T-cell (primary cell): ENCODE data around the gene DISP2. TPM values are rescaled to one million over a fixed set of nuclear protein-coding genes. Genes with fewer than 3 reads are reported as not detected.

ENCODE experiments used
- ATAC-seq, 4 experiments: fragments of 200-7000 bp in 3 of 4; fragments of 150-1000 bp in 1 of 4; cut with Tn5 transposase; replicated peaks in 1 of 4; 1 replicate in 3 of 4; 2 replicates in 1 of 4; pipeline ENCODE4 v1.10.0; 2021; ENCODE audit warnings: moderate library complexity in 3 of 4, mild to moderate bottlenecking in 2 of 4, moderate number of reproducible peaks in 1 of 4
- CTCF ChIA-PET, 2 donors: fragments of 300-600 bp; sonication (Branson Sonifier 250); formaldehyde crosslinking; loops; one replicate each; lab custom pipeline; 2022; ENCODE audit warnings: antibody characterized with exemption in 2 of 2; lab: Charles Lee
- POLR2A ChIA-PET, 2 donors: fragments of 300-600 bp; sonication (Branson Sonifier 250); formaldehyde crosslinking; loops; one replicate each; lab custom pipeline; 2022; ENCODE audit warnings: antibody characterized with exemption in 2 of 2; lab: Charles Lee
- DNase-seq, 35 experiments: peaks; one replicate each; pipeline versions ENCODE4 v3.0.0 to v3.0.0-alpha.2; 2013 to 2023
- H3K27ac ChIP-seq: one replicate; pipeline ENCODE4 v1.5.1; 2013; ENCODE audit warnings: low read length
- H3K27me3 ChIP-seq, 2 experiments: replicated peaks in 1 of 2; 1 replicate in 1 of 2; 2 replicates in 1 of 2; pipeline versions ENCODE4 v1.6.1 to v1.7.0; 2013; ENCODE audit warnings: low read length in 1 of 2, mixed read lengths in 1 of 2; ENCODE audit not compliant: control insufficient read depth in 2 of 2, insufficient read depth in 2 of 2; ENCODE audit errors: extremely low read depth in 1 of 2
- H3K36me3 ChIP-seq, 2 donors: 1 replicate in 1 of 2; 2 replicates in 1 of 2; pipeline versions ENCODE4 v1.6.1 to v1.7.0; 2013; ENCODE audit warnings: low read length in 1 of 2; ENCODE audit not compliant: control insufficient read depth in 2 of 2, insufficient read depth in 1 of 2; ENCODE audit errors: extremely low read depth in 1 of 2
- H3K4me1 ChIP-seq, 2 experiments: 1 replicate in 1 of 2; 2 replicates in 1 of 2; pipeline versions ENCODE4 v1.6.1 to v1.7.0; 2013; ENCODE audit warnings: low read length in 2 of 2, mixed read lengths in 1 of 2; ENCODE audit not compliant: insufficient read depth in 2 of 2, control insufficient read depth in 1 of 2; ENCODE audit errors: extremely low read depth in 1 of 2
- H3K4me3 ChIP-seq, 2 donors: 1 replicate in 1 of 2; 2 replicates in 1 of 2; pipeline versions ENCODE4 v1.5.1 to v1.7.0; 2013; ENCODE audit warnings: mild to moderate bottlenecking in 2 of 2, low read length in 1 of 2, moderate library complexity in 1 of 2; ENCODE audit not compliant: control insufficient read depth in 1 of 2; ENCODE audit errors: extremely low read depth in 1 of 2
- H3K9me3 ChIP-seq: 2 replicates; pipeline ENCODE4 v1.7.0; 2013
- H3K27ac Mint-ChIP-seq, 2 donors: one replicate each; pipeline ENCODE4 v1.8.0; 2020 to 2021; ENCODE audit warnings: mild to moderate bottlenecking in 2 of 2, mixed read lengths in 2 of 2
- H3K27me3 Mint-ChIP-seq, 2 donors: one replicate each; pipeline ENCODE4 v1.8.0; 2021 to 2022; ENCODE audit warnings: mixed read lengths in 2 of 2
- H3K36me3 Mint-ChIP-seq: one replicate; pipeline ENCODE4 v1.8.0; 2021; ENCODE audit warnings: mixed read lengths
- H3K4me1 Mint-ChIP-seq, 3 donors: one replicate each; pipeline ENCODE4 v1.8.0; 2020 to 2022; ENCODE audit warnings: mixed read lengths in 3 of 3, mild to moderate bottlenecking in 1 of 3
- H3K4me3 Mint-ChIP-seq, 3 donors: one replicate each; pipeline ENCODE4 v1.8.0; 2020 to 2022; ENCODE audit warnings: mild to moderate bottlenecking in 3 of 3, mixed read lengths in 3 of 3, moderate library complexity in 3 of 3
- H3K9me3 Mint-ChIP-seq, 3 donors: one replicate each; pipeline ENCODE4 v1.8.0; 2020 to 2022; ENCODE audit warnings: mixed read lengths in 3 of 3
- WGBS: methylation state at CpG from one replicate; pipeline ENCODE4 v1.1.5; 2013; ENCODE audit warnings: missing lambda C conversion rate; ENCODE audit not compliant: insufficient coverage; 5-methylcytosine and 5-hydroxymethylcytosine counted together
- total RNA-seq, 35 experiments: library from RNA in 6 of 35; stranded (reverse) in 6 of 35; fragments of 120-200 nt in 1 of 35; gene quantifications; one replicate each; pipeline versions ENCODE4 v1.2.1 to v1.2.4 and lab custom pipeline; 2013 to 2026

The DISP2 gene
- total RNA-seq, 5 donors from 2014 or later (not counting 1 experiment from before 2014, with no cell fraction given) = 0.03 to 1.4 (median 0.18) TPM

DNA sequence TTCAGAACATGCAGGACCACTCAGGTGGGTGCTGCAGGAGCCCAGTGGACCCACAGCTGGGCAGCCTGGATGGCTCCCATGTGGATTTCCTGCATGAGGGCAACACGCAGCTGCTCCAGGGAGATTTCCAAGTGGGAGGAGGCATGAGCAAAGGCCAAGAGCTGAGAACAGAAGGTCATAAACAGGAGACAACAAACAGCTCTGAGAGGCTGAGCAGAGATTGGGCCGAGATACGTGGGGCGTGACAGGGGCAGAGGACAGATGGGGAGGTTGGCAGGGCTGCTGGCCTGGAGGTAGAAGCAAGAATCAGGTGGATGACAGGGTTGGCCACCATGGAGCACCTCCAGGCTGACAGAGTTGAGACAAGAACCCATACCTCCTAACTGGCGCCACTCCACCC lies 4.3 kb upstream of the DISP2 start:
- H3K36me3 ChIP-seq = no peaks in the 10 kb centered on the region
- H3K27ac ChIP-seq = no peak overlapping the region
- no peak overlapping the region for H3K4me3 ChIP-seq
- no peaks in the 10 kb centered on the region for H3K9me3 ChIP-seq
- Mint-ChIP-seq H3K36me3 (no peaks in the 10 kb centered on the region), H3K9me3 (no peaks in the 10 kb centered on the region), H3K27me3 (peaks cover 0 to 16% of the 10 kb centered on the region in 2 donors), H3K4me3 (no peak overlapping the region), H3K4me1 (peaks cover 5 to 11% (median 5%) of the 10 kb centered on the region in 3 donors), H3K27ac (no peak overlapping the region)
- DNase-seq (no peak), ATAC-seq (no peak)
- peaks cover 0 to 22% of the 10 kb centered on the region in 2 experiments for H3K27me3 ChIP-seq
- 91% methylated on average over 4 of the region's 5 CpGs for WGBS
- H3K4me1 ChIP-seq = peaks cover 0 to 14% of the 10 kb centered on the region in 2 experiments
- CTCF ChIA-PET = interaction anchor here in 1 of 2 donors (0.6 kb wide), 1 partner anchor 192 kb away, joined by 3 read pairs; no protein-coding TSS in a partner anchor
- POLR2A ChIA-PET = no interaction called here

DNA sequence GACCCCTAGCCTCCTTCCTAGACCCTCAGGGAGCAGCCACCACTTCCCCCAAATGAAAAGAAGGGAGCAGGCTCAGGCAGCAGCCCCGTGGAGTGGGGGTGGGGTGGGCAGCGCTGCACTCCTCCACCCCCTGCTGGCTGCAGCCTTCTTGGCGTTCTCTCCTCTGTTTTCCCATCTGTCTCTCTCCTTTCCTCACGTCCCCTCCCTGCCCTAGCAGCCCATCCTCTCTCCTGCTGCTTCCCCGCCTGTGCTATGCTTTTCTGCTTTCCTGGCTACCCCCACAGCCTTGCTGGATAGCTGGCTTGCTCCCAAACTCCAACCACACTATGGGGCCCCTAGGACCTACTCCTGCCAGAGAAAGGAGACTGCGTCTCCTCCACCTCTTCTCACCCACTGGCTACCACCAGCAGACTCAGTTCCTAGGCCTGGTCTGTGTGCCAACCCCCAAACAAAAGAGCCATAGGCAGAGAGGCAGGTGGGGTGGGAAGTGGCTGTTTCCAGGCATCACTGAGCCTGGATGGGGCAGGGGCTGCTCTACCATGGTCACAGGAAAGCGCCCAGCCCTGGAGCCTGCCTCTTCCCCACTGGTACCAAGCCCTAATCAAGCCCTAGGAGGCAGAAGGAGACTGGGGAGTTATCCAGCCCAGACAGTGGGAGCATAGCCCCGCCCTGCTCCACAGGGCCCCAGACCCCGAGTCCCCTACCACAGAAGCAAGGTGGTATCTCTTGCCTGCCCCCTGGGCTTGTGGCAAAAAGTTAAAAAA lies 3.4 kb upstream of the DISP2 start:
- H3K27ac Mint-ChIP-seq = no peak overlapping the region
- peaks cover 2 to 18% of the 10 kb centered on the region in 2 experiments for H3K4me1 ChIP-seq
- peaks cover 10 to 16% (median 11%) of the 10 kb centered on the region in 3 donors for H3K4me1 Mint-ChIP-seq
- no peaks in the 10 kb centered on the region for H3K9me3 ChIP-seq
- DNase-seq (no peak), ATAC-seq (no peak)
- CTCF ChIA-PET = interaction anchor here (0.5 to 1.4 kb wide), 3 partner anchors 8 to 55 kb away, joined by 3 to 5 read pairs (median 3); no protein-coding TSS in a partner anchor
- peaks cover 0 to 23% of the 10 kb centered on the region in 2 experiments for H3K27me3 ChIP-seq
- H3K4me3 Mint-ChIP-seq = no peak overlapping the region
- no peaks in the 10 kb centered on the region for H3K9me3 Mint-ChIP-seq
- WGBS = 39% methylated on average over 3 of the region's 9 CpGs
- POLR2A ChIA-PET = no interaction called here
- H3K27ac ChIP-seq = no peak overlapping the region
- H3K27me3 Mint-ChIP-seq = peaks cover 0 to 16% of the 10 kb centered on the region in 2 donors
- H3K36me3 Mint-ChIP-seq = no peaks in the 10 kb centered on the region
- no peak overlapping the region for H3K4me3 ChIP-seq
- no peaks in the 10 kb centered on the region for H3K36me3 ChIP-seq

DNA sequence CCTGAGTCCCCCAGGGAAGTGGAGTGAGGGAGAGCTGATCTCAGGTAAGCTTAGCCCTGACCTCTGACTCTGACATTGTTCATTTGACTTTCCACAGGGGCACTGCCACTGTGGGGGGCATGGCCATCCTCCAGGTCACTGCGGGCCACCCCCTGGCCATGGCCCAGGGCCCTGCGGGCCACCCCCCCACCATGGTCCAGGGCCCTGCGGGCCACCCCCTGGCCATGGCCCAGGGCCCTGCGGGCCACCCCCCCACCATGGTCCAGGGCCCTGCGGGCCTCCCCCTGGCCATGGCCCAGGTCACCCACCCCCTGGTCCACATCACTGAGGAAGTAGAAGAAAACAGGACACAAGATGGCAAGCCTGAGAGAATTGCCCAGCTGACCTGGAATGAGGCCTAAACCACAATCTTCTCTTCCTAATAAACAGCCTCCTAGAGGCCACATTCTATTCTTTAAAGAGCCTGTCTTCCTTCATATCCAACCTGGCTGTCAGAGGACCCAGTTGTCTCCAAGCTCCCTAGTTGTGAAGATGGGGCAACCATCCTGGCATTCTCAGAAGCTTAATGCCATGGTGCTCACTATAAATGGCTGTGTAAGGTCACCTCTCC lies 1.9 kb upstream of the DISP2 start:
- Histone ChIP-seq H3K27me3 (peaks cover 0 to 23% of the 10 kb centered on the region in 2 experiments), H3K36me3 (no peaks in the 10 kb centered on the region), H3K4me3 (no peak overlapping the region), H3K9me3 (no peaks in the 10 kb centered on the region), H3K4me1 (peaks cover 2 to 18% of the 10 kb centered on the region in 2 experiments), H3K27ac (no peak overlapping the region)
- Mint-ChIP-seq H3K36me3 (peaks cover 4% of the 10 kb centered on the region), H3K27ac (no peak overlapping the region), H3K27me3 (peaks cover 0 to 16% of the 10 kb centered on the region in 2 donors), H3K4me1 (peaks cover 10 to 16% (median 12%) of the 10 kb centered on the region in 3 donors), H3K4me3 (peak overlapping the region in 1 of 3 donors; percentile 5), H3K9me3 (no peaks in the 10 kb centered on the region)
- ChIA-PET POLR2A (interaction anchor here in 1 of 2 donors (0.5 kb wide), 1 partner anchor 61 kb away, joined by 5 read pairs; no protein-coding TSS in a partner anchor), CTCF (interaction anchor here (0.6 to 1.7 kb wide), 4 partner anchors 10 to 129 kb away, joined by 3 to 5 read pairs (median 4); no protein-coding TSS in a partner anchor)
- WGBS = 86% methylated on average over 1 of the region's 5 CpGs
- no peak for DNase-seq
- no peak for ATAC-seq

DNA sequence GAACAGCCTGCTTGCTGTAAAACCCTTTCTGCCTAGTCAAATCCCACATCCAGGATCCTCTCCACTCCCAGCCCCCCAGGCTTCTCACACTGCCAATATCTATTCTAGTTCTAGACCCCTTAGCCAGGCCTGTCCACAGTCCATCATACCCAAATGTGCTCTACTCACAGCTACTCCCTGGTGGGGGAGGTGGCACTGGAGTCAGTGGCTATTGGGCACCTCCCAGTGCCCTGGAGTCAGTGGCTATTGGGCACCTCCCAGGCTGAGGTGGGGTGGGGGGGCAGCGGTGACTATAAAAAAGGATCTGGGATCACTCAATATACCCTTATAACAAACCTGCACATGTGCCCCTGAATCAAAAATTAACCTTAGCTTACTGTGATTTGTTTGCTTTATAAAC lies 773 bp upstream of the DISP2 start:
- Mint-ChIP-seq H3K27ac (no peak overlapping the region), H3K4me3 (peak overlapping the region; percentile 82 to 83 (median 82)), H3K27me3 (peaks cover 0 to 16% of the 10 kb centered on the region in 2 donors), H3K36me3 (peaks cover 11% of the 10 kb centered on the region), H3K9me3 (no peaks in the 10 kb centered on the region), H3K4me1 (peaks cover 10 to 17% (median 12%) of the 10 kb centered on the region in 3 donors)
- Histone ChIP-seq H3K9me3 (no peaks in the 10 kb centered on the region), H3K27me3 (peaks cover 0 to 23% of the 10 kb centered on the region in 2 experiments), H3K36me3 (peaks cover 1 to 4% of the 10 kb centered on the region in 2 donors), H3K4me3 (peak overlapping the region in 1 of 2 donors; percentile 65), H3K4me1 (peaks cover 2 to 18% of the 10 kb centered on the region in 2 experiments), H3K27ac (no peak overlapping the region)
- ChIA-PET CTCF (interaction anchor here in 1 of 2 donors (1.1 kb wide), 1 partner anchor 13 kb away, joined by 3 read pairs; no protein-coding TSS in a partner anchor), POLR2A (interaction anchor here in 1 of 2 donors (0.5 to 0.6 kb wide), 2 partner anchors 45 to 74 kb away, joined by 3 to 4 read pairs; no protein-coding TSS in a partner anchor)
- ATAC-seq (no peak), DNase-seq (no peak)
- WGBS = no CpG with 5 or more reads among the region's 1 CpG

DNA sequence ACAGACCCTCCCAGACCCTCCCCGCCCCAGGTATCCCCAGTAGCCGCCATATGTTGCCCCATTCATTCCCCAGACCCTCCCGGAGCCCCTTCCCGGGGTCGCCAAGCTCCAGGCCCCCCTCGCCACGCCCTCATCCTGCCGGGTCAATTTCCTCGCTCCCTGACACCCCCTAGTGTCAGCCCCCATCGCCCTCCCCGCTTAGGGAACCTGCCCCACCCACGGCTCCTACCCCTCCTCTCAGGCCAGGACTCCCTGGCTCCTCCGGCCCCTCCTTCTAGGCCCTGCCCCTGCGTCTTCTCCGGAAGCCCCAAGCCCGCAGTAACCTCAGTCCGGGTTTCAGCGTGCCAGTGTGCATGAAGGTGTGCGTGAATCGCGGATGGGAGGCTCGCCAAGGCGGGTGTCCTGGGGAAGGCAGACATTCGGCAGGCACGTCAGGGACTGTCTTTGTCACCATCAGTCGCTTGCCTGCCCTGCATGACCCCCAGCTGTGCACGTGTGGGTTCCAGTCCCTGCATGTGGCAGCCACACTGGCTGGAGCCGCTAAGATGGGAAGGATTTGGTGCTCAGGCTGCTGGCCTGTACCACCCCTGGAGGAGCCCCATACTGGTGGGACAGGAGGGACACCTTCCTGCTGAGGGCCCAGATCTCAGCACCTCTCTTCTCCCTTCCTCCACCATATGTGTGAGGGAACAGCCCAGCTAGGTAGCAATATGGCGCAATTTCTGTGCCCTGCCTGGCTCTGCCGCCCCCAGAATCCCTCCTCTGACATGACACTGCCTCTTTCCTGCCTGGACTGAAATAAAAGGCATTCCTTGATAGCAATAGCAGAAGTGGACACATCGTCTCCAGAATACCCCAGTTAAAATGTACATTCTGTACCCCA lies 693 bp downstream of the DISP2 start:
- Mint-ChIP-seq H3K4me3 (peak overlapping the region; percentile 75 to 83 (median 78)), H3K36me3 (peaks cover 17% of the 10 kb centered on the region), H3K4me1 (peaks cover 12 to 22% (median 16%) of the 10 kb centered on the region in 3 donors), H3K27me3 (peaks cover 0 to 13% of the 10 kb centered on the region in 2 donors), H3K9me3 (no peaks in the 10 kb centered on the region), H3K27ac (no peak overlapping the region)
- H3K27me3 ChIP-seq = peaks cover 0 to 19% of the 10 kb centered on the region in 2 experiments
- peaks cover 2 to 19% of the 10 kb centered on the region in 2 experiments for H3K4me1 ChIP-seq
- H3K9me3 ChIP-seq = no peaks in the 10 kb centered on the region
- 11% methylated on average over 23 of the region's 31 CpGs for WGBS
- H3K36me3 ChIP-seq = peaks cover 2 to 6% of the 10 kb centered on the region in 2 donors
- ChIA-PET POLR2A (no interaction called here), CTCF (interaction anchor here in 1 of 2 donors (1.1 kb wide), 1 partner anchor 14 kb away, joined by 3 read pairs; no protein-coding TSS in a partner anchor)
- H3K4me3 ChIP-seq = peak overlapping the region; percentile 39 to 60
- peak; percentile 26 to 52 (median 44) for ATAC-seq
- DNase-seq = peak in 5 of 35 experiments; percentile 15 to 48 (median 39)
- H3K27ac ChIP-seq = no peak overlapping the region
